Gastroesophageal sphincter (tissue), 3 donors: Measurements from ENCODE around the gene ANK3.

Experiments
- POLR2AphosphoS5 ChIP-seq: sonication (generic); formaldehyde crosslinking; IDR thresholded peaks from one replicate; pipeline ENCODE4 v1.6.1; 2017; ENCODE audit warnings: antibody characterized with exemption
- TF ChIP-seq, protein P1 (sequence below), 4 experiments: fragments of 200-600 bp in 2 of 4; fragments of 450-650 bp in 2 of 4; sonication (generic) in 1 of 4; IDR thresholded peaks; one replicate each; pipeline ENCODE4 v1.5.1; 2017 to 2019; ENCODE audit warnings: antibody characterized with exemption in 4 of 4, mild to moderate bottlenecking in 2 of 4, moderate library complexity in 2 of 4

DNA sequence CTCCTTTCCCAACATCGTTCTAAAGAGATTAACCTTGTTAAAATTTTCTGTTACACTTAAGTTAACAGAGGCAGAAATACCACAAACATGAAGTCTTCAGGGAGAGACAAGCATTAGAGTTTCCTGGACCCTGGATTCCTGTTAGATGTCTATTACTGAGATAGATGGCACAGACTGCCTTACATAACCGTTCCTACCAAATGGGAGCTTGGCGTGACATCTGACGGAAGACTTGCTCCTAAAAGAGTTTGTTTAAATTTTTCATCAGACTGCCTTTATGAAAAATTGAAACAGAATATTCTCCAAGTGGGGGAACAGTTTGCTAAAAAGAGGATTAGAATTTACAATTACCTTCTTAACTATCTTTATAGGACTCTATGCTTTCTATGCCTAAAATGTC is 22.7 kb downstream of the ANK3 start:
- TF ChIP-seq, protein P1, sequence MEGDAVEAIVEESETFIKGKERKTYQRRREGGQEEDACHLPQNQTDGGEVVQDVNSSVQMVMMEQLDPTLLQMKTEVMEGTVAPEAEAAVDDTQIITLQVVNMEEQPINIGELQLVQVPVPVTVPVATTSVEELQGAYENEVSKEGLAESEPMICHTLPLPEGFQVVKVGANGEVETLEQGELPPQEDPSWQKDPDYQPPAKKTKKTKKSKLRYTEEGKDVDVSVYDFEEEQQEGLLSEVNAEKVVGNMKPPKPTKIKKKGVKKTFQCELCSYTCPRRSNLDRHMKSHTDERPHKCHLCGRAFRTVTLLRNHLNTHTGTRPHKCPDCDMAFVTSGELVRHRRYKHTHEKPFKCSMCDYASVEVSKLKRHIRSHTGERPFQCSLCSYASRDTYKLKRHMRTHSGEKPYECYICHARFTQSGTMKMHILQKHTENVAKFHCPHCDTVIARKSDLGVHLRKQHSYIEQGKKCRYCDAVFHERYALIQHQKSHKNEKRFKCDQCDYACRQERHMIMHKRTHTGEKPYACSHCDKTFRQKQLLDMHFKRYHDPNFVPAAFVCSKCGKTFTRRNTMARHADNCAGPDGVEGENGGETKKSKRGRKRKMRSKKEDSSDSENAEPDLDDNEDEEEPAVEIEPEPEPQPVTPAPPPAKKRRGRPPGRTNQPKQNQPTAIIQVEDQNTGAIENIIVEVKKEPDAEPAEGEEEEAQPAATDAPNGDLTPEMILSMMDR (IDR thresholded peaks at IDR 0.05): no peak
- no peak for TF ChIP-seq POLR2AphosphoS5
